Sigmoid colon (tissue), 7 donors: ENCODE measurements around the gene IFT43. TPM values are rescaled to one million over a fixed set of nuclear protein-coding genes. Genes with fewer than 3 reads are reported as not detected.

ENCODE experiments used
- DNase-seq: peaks from one replicate; pipeline ENCODE4 v3.0.0-alpha.2; 2019
- H3K27ac ChIP-seq, 4 donors: fragments of 200-600 bp; sonication (generic); one replicate each; pipeline ENCODE4 v1.5.1; 2016 to 2019; ENCODE audit warnings: mild to moderate bottlenecking in 1 of 4
- H3K27me3 ChIP-seq, 3 donors: fragments of 200-600 bp; sonication (generic); one replicate each; pipeline ENCODE4 v1.5.1; 2019; ENCODE audit warnings: mild to moderate bottlenecking in 1 of 3
- H3K36me3 ChIP-seq, 4 donors: fragments of 200-600 bp; sonication (generic); one replicate each; pipeline ENCODE4 v1.5.1; 2016 to 2019
- H3K4me1 ChIP-seq, 4 donors: fragments of 200-600 bp; sonication (generic); one replicate each; pipeline ENCODE4 v1.5.1; 2017 to 2019
- H3K4me3 ChIP-seq, 4 donors: fragments of 200-600 bp; sonication (generic); one replicate each; pipeline ENCODE4 v1.5.1; 2017 to 2019; ENCODE audit warnings: mild to moderate bottlenecking in 2 of 4, moderate library complexity in 1 of 4
- H3K9me3 ChIP-seq, 4 donors: fragments of 200-600 bp in 3 of 4; sonication (generic) in 3 of 4; one replicate each; pipeline versions ENCODE4 v1.5.1 to v1.6.1; 2013 to 2019
- EP300 ChIP-seq, 4 donors: sonication (generic); formaldehyde crosslinking; IDR thresholded peaks; one replicate each; pipeline ENCODE4 v1.6.1; 2017; ENCODE audit warnings: antibody characterized with exemption in 4 of 4
- POLR2A ChIP-seq, 2 donors: fragments of 450-650 bp; IDR thresholded peaks; one replicate each; pipeline ENCODE4 v1.6.1; 2016; ENCODE audit warnings: antibody characterized with exemption in 2 of 2, mild to moderate bottlenecking in 2 of 2, moderate library complexity in 2 of 2
- POLR2AphosphoS5 ChIP-seq, 4 donors: sonication (generic); formaldehyde crosslinking; IDR thresholded peaks; one replicate each; pipeline ENCODE4 v1.6.1; 2017; ENCODE audit warnings: antibody characterized with exemption in 4 of 4
- WGBS, 2 donors: extraction: QIAGEN DNeasy Blood & Tissue Kit; methylation state at CpG; one replicate each; pipeline ENCODE4 v1.1.7; 2013; 5-methylcytosine and 5-hydroxymethylcytosine counted together
- intact Hi-C: fragments of 100-400 bp; cut with DNase I; formaldehyde crosslinking; loops from one replicate; pipeline ENCODE4 v1.15.1; 2023
- polyA plus RNA-seq, 3 donors: library from polyadenylated mRNA; stranded (reverse); fragments of 200-250 nt; gene quantifications; one replicate each; pipeline ENCODE4 v1.2.3, GENCODE V29; 2013
- total RNA-seq, 4 donors: library from RNA; depleted of rRNA; stranded (reverse); fragments of >200 nt; gene quantifications; one replicate each; pipeline ENCODE4 v1.1.0, GENCODE V29; 2016
- TF ChIP-seq, protein P1 (sequence below), 4 experiments: fragments of 450-650 bp in 3 of 4; fragments of 200-600 bp in 1 of 4; IDR thresholded peaks; one replicate each; pipeline ENCODE4 v1.5.1; 2016 to 2019; ENCODE audit warnings: antibody characterized with exemption in 4 of 4, mild to moderate bottlenecking in 3 of 4, moderate library complexity in 2 of 4
- donor health status: healthy with polysubstance abuse.
- donor health status: Bipolar disorder and iron deficiency.
- donor health status: healthy.

The IFT43 gene
- total and polyA plus RNA-seq, 7 donors, result 31.4 to 63.7 (median 42.8) TPM

GRCh38 chr14:75989134-75989533, 3.6 kb downstream of the IFT43 start:
- Histone ChIP-seq H3K27me3 (no peaks in the 10 kb centered on the region), H3K36me3 (peaks cover 0 to 22% (median 0%) of the 10 kb centered on the region in 4 donors), H3K9me3 (no peaks in the 10 kb centered on the region), H3K4me1 (peaks cover 0 to 62% (median 33%) of the 10 kb centered on the region in 4 donors), H3K4me3 (no peak overlapping the region), H3K27ac (peak overlapping the region; percentile 57 to 99 (median 86))
- intact Hi-C loops, result no loop called here
- DNase-seq, result peak; percentile 84
- 76 to 83% methylated on average over 6 of the region's 6 CpGs for WGBS, 2 donors
- TF ChIP-seq POLR2A (IDR thresholded peaks at IDR 0.05) (no peak), POLR2AphosphoS5 (IDR thresholded peaks at IDR 0.05) (peak in 3 of 4 donors; percentile 46 to 83 (median 56)), EP300 (IDR thresholded peaks at IDR 0.05) (peak in 3 of 4 donors; percentile 40 to 67 (median 58))
- TF ChIP-seq, protein P1, sequence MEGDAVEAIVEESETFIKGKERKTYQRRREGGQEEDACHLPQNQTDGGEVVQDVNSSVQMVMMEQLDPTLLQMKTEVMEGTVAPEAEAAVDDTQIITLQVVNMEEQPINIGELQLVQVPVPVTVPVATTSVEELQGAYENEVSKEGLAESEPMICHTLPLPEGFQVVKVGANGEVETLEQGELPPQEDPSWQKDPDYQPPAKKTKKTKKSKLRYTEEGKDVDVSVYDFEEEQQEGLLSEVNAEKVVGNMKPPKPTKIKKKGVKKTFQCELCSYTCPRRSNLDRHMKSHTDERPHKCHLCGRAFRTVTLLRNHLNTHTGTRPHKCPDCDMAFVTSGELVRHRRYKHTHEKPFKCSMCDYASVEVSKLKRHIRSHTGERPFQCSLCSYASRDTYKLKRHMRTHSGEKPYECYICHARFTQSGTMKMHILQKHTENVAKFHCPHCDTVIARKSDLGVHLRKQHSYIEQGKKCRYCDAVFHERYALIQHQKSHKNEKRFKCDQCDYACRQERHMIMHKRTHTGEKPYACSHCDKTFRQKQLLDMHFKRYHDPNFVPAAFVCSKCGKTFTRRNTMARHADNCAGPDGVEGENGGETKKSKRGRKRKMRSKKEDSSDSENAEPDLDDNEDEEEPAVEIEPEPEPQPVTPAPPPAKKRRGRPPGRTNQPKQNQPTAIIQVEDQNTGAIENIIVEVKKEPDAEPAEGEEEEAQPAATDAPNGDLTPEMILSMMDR (IDR thresholded peaks at IDR 0.05), result no peak

GRCh38 chr14:75990297-75990696, 4.7 kb downstream of the IFT43 start:
- Histone ChIP-seq H3K4me1 (peaks cover 0 to 68% (median 39%) of the 10 kb centered on the region in 4 donors), H3K4me3 (no peak overlapping the region), H3K27me3 (no peaks in the 10 kb centered on the region), H3K27ac (peak overlapping the region; percentile 57 to 99 (median 81)), H3K9me3 (no peaks in the 10 kb centered on the region), H3K36me3 (peaks cover 0 to 22% (median 0%) of the 10 kb centered on the region in 4 donors)
- WGBS, 2 donors, result 95 to 96% methylated on average over 4 of the region's 4 CpGs
- DNase-seq, result no peak
- intact Hi-C loops, result no loop called here
- TF ChIP-seq POLR2AphosphoS5 (IDR thresholded peaks at IDR 0.05) (no peak), POLR2A (IDR thresholded peaks at IDR 0.05) (no peak), EP300 (IDR thresholded peaks at IDR 0.05) (no peak)
- TF ChIP-seq, protein P1 (IDR thresholded peaks at IDR 0.05), result no peak

DNA sequence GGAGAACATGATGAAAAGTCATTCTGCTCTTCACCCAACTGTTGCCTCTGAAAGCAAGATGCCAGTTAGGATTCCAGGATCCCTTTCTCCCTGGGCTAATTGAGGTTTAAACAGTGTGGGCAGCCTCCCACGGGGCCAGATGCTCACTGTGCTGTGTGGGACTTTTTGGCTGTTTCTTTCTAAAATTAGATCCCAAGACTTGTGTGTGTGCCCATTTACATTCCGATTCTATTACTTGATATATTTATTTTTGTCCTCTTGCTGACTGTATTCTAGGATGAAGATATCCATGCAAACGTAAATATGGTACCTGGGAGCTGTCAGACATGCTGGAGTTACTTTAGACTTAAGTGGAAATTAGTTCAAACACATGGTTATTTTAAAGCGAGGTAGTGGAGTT, 6.2 kb downstream of the IFT43 start:
- 83 to 91% methylated on average over 4 of the region's 4 CpGs for WGBS, 2 donors
- intact Hi-C loops, result no loop called here
- no peaks in the 10 kb centered on the region for H3K9me3 ChIP-seq
- peaks cover 0 to 70% (median 45%) of the 10 kb centered on the region in 4 donors for H3K4me1 ChIP-seq
- TF ChIP-seq POLR2AphosphoS5 (IDR thresholded peaks at IDR 0.05), result peak in 3 of 4 donors; percentile 49 to 70 (median 55)
- TF ChIP-seq EP300 (IDR thresholded peaks at IDR 0.05), result peak in 1 of 4 donors; percentile 21
- no peak for TF ChIP-seq POLR2A (IDR thresholded peaks at IDR 0.05)
- DNase-seq, result no peak
- no peak overlapping the region for H3K4me3 ChIP-seq
- peak overlapping the region; percentile 56 to 99 (median 81) for H3K27ac ChIP-seq
- peaks cover 0 to 22% (median 0%) of the 10 kb centered on the region in 4 donors for H3K36me3 ChIP-seq
- H3K27me3 ChIP-seq, result no peaks in the 10 kb centered on the region

DNA sequence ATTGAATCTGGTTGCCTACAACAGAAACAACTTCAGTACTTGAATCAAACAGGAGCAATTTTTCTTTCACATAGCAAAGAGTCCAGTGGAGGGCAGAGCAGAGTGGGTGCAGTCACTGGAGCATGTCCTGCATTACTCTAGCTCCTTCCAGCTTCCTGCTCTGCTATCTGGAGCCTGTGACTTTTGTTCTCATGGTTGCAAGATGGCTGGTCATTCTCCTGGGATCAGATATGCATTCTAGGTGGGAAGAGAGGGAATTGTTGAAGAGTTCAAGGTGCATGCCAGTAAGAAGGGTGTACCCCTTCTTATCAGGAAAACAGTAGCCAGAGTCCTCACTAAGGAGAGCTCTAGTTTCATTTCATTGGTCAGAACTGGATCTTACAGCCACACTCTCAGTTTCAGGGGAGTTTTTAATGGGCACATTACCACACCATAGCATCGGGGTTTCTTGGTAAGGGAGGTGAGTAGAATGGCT, 8.0 kb downstream of the IFT43 start:
- no peaks in the 10 kb centered on the region for H3K27me3 ChIP-seq
- peak overlapping the region; percentile 14 to 99 (median 84) for H3K27ac ChIP-seq
- H3K36me3 ChIP-seq, result peaks cover 0 to 35% (median 3%) of the 10 kb centered on the region in 4 donors
- no peaks in the 10 kb centered on the region for H3K9me3 ChIP-seq
- peaks cover 0 to 52% (median 37%) of the 10 kb centered on the region in 4 donors for H3K4me1 ChIP-seq
- TF ChIP-seq, protein P1 (IDR thresholded peaks at IDR 0.05), result no peak
- TF ChIP-seq EP300 (IDR thresholded peaks at IDR 0.05) (no peak), POLR2AphosphoS5 (IDR thresholded peaks at IDR 0.05) (no peak), POLR2A (IDR thresholded peaks at IDR 0.05) (no peak)
- intact Hi-C loops, result no loop called here
- DNase-seq, result no peak
- WGBS, 2 donors, result 23 to 70% methylated on average over 1 of the region's 1 CpG
- no peak overlapping the region for H3K4me3 ChIP-seq

DNA sequence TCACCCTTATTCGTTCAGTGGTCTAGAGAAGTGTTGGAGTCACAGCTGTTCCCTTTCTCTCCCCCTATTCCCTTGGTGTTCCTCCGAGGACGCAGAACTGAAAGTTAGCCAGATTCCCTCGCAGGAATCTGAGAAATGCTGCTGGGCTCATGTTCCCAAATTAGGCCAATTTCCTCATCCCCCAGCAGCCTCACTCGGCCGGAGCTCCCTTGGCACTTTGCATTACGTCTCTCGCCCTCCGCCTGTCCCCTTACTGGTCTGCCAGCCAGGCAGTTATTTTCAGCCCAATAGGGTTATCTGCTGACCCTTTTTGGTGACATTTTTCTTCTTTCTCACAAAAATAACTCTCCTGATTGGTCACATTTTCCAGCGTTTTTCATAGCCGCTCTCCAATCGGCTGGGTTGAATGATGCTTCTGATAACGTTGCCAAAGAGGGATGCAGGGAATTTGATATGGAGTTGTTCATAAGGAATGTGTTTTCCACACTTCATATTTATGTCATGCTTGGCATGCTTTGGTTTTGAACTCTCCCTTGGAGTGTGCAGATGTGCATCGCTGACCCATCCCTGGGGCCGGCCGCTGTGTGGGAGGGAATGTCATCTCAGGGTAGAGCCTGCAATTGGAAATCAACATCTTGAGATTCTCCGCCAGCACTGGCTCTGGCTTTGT, 9.9 kb downstream of the IFT43 start:
- H3K36me3 ChIP-seq, result peaks cover under 1 to 33% (median 8%) of the 10 kb centered on the region in 4 donors

More for the DNA sequence above, 9.9 kb downstream of the IFT43 start:
- Histone ChIP-seq H3K9me3 (no peaks in the 10 kb centered on the region), H3K4me1 (peaks cover 0 to 47% (median 37%) of the 10 kb centered on the region in 4 donors), H3K27me3 (no peaks in the 10 kb centered on the region), H3K4me3 (peak overlapping the region in 3 of 4 donors; percentile 3 to 21 (median 14)), H3K27ac (peak overlapping the region; percentile 73 to 99 (median 84))
- no peak for TF ChIP-seq POLR2A (IDR thresholded peaks at IDR 0.05)
- peak in 3 of 4 donors; percentile 51 to 53 (median 52) for TF ChIP-seq POLR2AphosphoS5 (IDR thresholded peaks at IDR 0.05)
- TF ChIP-seq, protein P1 (IDR thresholded peaks at IDR 0.05), result no peak
- peak in 1 of 4 donors; percentile 21 for TF ChIP-seq EP300 (IDR thresholded peaks at IDR 0.05)
- WGBS, 2 donors, result 80 to 88% methylated on average over 17 of the region's 17 CpGs
- intact Hi-C loops, result no loop called here
- peak; percentile 86 for DNase-seq
